Measurements from ENCODE around the gene DCAKD. TPM values are rescaled to one million over a fixed set of nuclear protein-coding genes. Genes with fewer than 3 reads are reported as not detected.

The DCAKD gene
- total RNA-seq, 1 donor from 2014 or later, result 20.9 TPM

DNA sequence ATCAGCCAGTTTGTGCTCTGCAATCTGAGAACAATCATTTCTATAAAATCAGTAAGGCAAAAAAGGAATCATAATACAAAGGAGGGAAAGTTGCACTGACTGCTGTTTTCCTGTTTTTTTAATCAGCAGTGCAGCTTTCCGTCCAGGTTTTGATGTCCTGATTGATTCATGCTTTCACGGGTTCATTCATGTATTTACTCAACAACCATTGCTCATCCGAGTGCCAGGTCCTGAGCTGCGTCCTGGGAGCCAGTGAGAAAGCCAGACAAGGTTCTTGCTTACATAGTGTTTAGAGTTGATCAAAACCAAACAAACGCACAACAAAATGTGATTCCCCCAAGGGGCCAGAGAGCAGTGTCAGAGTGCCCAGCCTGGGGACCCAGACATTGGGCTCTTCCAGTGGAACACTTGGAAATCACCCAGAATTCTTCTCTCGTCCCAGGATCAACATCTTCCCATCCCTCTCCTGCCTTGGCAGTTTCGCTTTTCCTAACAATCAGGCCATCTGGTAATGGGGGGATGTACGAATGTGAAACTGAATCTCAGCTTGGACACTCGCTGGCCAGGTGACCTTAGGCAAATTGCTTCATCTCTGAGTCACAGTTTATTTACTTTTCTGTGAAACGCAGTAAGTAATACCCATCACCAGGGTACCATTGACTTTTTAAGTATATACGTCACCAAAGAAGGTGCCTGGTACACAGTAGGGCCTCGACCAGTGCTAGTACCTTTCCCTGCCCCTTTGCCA lies 70.0 kb downstream of the DCAKD start:
- peaks cover 7 to 21% (median 12%) of the 10 kb centered on the region in 3 donors for H3K4me1 ChIP-seq (ENCODE audit: control insufficient read depth in 3 of 3, insufficient read depth in 3 of 3, low read length in 3 of 3)
- H3K9ac ChIP-seq (ENCODE audit: low read depth in 1 of 3, low read length in 3 of 3), result no peak overlapping the region

GRCh38 chr17:44979426-44979995 lies 71.9 kb downstream of the DCAKD start:
- Histone ChIP-seq H3K9ac (ENCODE audit: low read depth in 1 of 3, low read length in 3 of 3) (peak overlapping the region in 1 of 3 donors; percentile 0), H3K36me3 (ENCODE audit: control insufficient read depth in 3 of 3, insufficient read depth in 3 of 3, low read length in 3 of 3) (no peaks in the 10 kb centered on the region), H3K9me3 (ENCODE audit: control insufficient read depth in 3 of 3, low read length in 3 of 3) (no peaks in the 10 kb centered on the region), H3K27me3 (ENCODE audit: control insufficient read depth in 3 of 3, insufficient read depth in 3 of 3, low read length in 3 of 3) (peaks cover 2 to 38% (median 25%) of the 10 kb centered on the region in 3 donors), H3K27ac (ENCODE audit: low read depth, low read length) (no peak overlapping the region), H3K4me1 (ENCODE audit: control insufficient read depth in 3 of 3, insufficient read depth in 3 of 3, low read length in 3 of 3) (peaks cover 7 to 21% (median 12%) of the 10 kb centered on the region in 3 donors), H3K4me3 (ENCODE audit: low read length in 3 of 3) (no peak overlapping the region)

More for the DNA sequence above, 70.0 kb downstream of the DCAKD start:
- no peak overlapping the region for H3K4me3 ChIP-seq (ENCODE audit: low read length in 3 of 3)
- peaks cover 0 to 43% (median 24%) of the 10 kb centered on the region in 3 donors for H3K27me3 ChIP-seq (ENCODE audit: control insufficient read depth in 3 of 3, insufficient read depth in 3 of 3, low read length in 3 of 3)
- H3K36me3 ChIP-seq (ENCODE audit: control insufficient read depth in 3 of 3, insufficient read depth in 3 of 3, low read length in 3 of 3), result no peaks in the 10 kb centered on the region
- no peak overlapping the region for H3K27ac ChIP-seq (ENCODE audit: low read depth, low read length)
- no peaks in the 10 kb centered on the region for H3K9me3 ChIP-seq (ENCODE audit: control insufficient read depth in 3 of 3, low read length in 3 of 3)

- Histone ChIP-seq H3K27me3 (ENCODE audit: control insufficient read depth in 3 of 3, insufficient read depth in 3 of 3, low read length in 3 of 3) (peaks cover 2 to 38% (median 25%) of the 10 kb centered on the region in 3 donors), H3K9ac (ENCODE audit: low read depth in 1 of 3, low read length in 3 of 3) (no peak overlapping the region), H3K4me1 (ENCODE audit: control insufficient read depth in 3 of 3, insufficient read depth in 3 of 3, low read length in 3 of 3) (peaks cover 7 to 21% (median 12%) of the 10 kb centered on the region in 3 donors), H3K27ac (ENCODE audit: low read depth, low read length) (no peak overlapping the region), H3K4me3 (ENCODE audit: low read length in 3 of 3) (no peak overlapping the region), H3K36me3 (ENCODE audit: control insufficient read depth in 3 of 3, insufficient read depth in 3 of 3, low read length in 3 of 3) (no peaks in the 10 kb centered on the region), H3K9me3 (ENCODE audit: control insufficient read depth in 3 of 3, low read length in 3 of 3) (no peaks in the 10 kb centered on the region)
These were observed 72.6 kb downstream of the DCAKD start for GRCh38 chr17:44978807-44979206.

DNA sequence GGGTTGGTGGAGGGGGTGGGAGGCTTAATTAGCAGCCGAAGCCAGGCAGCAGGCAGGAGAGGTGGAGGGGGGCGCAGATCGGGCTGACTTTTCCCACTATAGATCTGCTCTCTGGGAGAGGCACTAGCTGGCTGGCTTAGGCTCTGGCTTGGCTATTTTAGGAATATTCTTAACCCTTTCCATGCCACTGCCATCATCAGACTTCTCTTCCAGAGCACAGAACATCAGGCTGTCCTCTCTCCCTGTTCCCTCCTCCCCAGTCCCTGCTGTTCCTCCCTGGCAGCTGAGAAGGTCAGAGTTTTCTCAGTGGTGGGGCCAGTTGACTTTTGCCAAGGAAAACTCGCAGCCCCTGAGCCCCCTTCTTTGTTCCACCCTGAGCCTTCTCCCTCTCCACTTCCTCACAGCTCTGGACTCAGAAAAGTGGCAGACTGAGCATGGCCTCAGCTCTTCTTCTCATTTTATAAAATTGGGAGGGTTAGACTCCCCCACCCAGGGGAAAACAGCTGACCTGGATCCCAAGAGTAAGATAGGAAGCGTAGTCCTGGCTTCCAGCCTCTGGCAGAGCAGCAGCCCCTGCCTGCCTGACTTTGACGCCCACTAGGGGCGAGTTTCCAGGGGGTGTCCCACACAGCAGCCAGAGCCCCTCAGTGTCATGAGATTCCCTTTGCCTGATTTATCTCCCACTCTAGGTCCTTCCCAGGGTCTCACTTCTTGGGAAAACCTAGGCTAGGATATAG lies 73.5 kb downstream of the DCAKD start:
- H3K9me3 ChIP-seq (ENCODE audit: control insufficient read depth in 3 of 3, low read length in 3 of 3), result no peaks in the 10 kb centered on the region
- no peak overlapping the region for H3K9ac ChIP-seq (ENCODE audit: low read depth in 1 of 3, low read length in 3 of 3)
- no peak overlapping the region for H3K27ac ChIP-seq (ENCODE audit: low read depth, low read length)
- peaks cover 0 to 18% (median 9%) of the 10 kb centered on the region in 3 donors for H3K4me1 ChIP-seq (ENCODE audit: control insufficient read depth in 3 of 3, insufficient read depth in 3 of 3, low read length in 3 of 3)
- H3K27me3 ChIP-seq (ENCODE audit: control insufficient read depth in 3 of 3, insufficient read depth in 3 of 3, low read length in 3 of 3), result peaks cover 2 to 38% (median 26%) of the 10 kb centered on the region in 3 donors
- H3K36me3 ChIP-seq (ENCODE audit: control insufficient read depth in 3 of 3, insufficient read depth in 3 of 3, low read length in 3 of 3), result no peaks in the 10 kb centered on the region
- H3K4me3 ChIP-seq (ENCODE audit: low read length in 3 of 3), result no peak overlapping the region

- Histone ChIP-seq H3K27me3 (ENCODE audit: control insufficient read depth in 3 of 3, insufficient read depth in 3 of 3, low read length in 3 of 3) (peaks cover 5 to 38% (median 30%) of the 10 kb centered on the region in 3 donors), H3K4me1 (ENCODE audit: control insufficient read depth in 3 of 3, insufficient read depth in 3 of 3, low read length in 3 of 3) (peaks cover 0 to 18% (median 9%) of the 10 kb centered on the region in 3 donors)
These were observed 74.4 kb downstream of the DCAKD start for GRCh38 chr17:44977065-44977464.

DNA sequence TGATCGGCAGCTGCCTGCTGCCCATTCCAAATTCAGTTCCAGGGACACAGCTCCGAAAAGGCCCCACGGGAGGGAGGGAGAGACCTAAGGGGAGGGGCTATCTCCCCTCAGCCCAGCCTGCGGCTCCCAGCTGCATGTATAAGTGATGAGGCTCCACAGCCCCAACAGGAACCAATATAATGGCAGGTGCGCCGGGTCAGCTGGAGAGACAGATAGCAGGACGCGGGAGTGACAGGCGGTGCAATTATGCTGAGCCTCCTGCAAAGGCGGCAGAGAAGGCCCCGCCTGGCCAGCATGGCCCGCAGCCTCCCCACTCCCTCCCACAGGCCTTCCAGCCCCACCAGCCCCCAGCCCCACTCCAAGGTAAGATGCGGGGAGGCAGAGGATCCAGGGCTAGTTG lies 75.2 kb downstream of the DCAKD start:
- no peaks in the 10 kb centered on the region for H3K36me3 ChIP-seq (ENCODE audit: control insufficient read depth in 3 of 3, insufficient read depth in 3 of 3, low read length in 3 of 3)
- no peak overlapping the region for H3K4me3 ChIP-seq (ENCODE audit: low read length in 3 of 3)
- H3K9ac ChIP-seq (ENCODE audit: low read depth in 1 of 3, low read length in 3 of 3), result no peak overlapping the region
- peaks cover 0 to 18% (median 9%) of the 10 kb centered on the region in 3 donors for H3K4me1 ChIP-seq (ENCODE audit: control insufficient read depth in 3 of 3, insufficient read depth in 3 of 3, low read length in 3 of 3)
- peaks cover 10 to 38% (median 27%) of the 10 kb centered on the region in 3 donors for H3K27me3 ChIP-seq (ENCODE audit: control insufficient read depth in 3 of 3, insufficient read depth in 3 of 3, low read length in 3 of 3)
- no peaks in the 10 kb centered on the region for H3K9me3 ChIP-seq (ENCODE audit: control insufficient read depth in 3 of 3, low read length in 3 of 3)
- no peak overlapping the region for H3K27ac ChIP-seq (ENCODE audit: low read depth, low read length)

More at GRCh38 chr17:44977065-44977464, 74.4 kb downstream of the DCAKD start:
- Histone ChIP-seq H3K36me3 (ENCODE audit: control insufficient read depth in 3 of 3, insufficient read depth in 3 of 3, low read length in 3 of 3) (no peaks in the 10 kb centered on the region), H3K9ac (ENCODE audit: low read depth in 1 of 3, low read length in 3 of 3) (no peak overlapping the region), H3K4me3 (ENCODE audit: low read length in 3 of 3) (no peak overlapping the region), H3K27ac (ENCODE audit: low read depth, low read length) (no peak overlapping the region), H3K9me3 (ENCODE audit: control insufficient read depth in 3 of 3, low read length in 3 of 3) (no peaks in the 10 kb centered on the region)

Small RNA genes within 50 kb of the gene (small RNA-seq; reads per million reads assigned to genes)
- gene AC015936.2 (not detected), gene RF00019 (not detected)

Other genes starting within 250 kb of the DCAKD start
- 24.5 TPM for gene GJC1, start 221.3 kb downstream of the DCAKD start, total RNA-seq
- gene HIGD1B, start 203.7 kb downstream of the DCAKD start, total RNA-seq, result 8.9 TPM
- 79.3 TPM for gene EFTUD2, start 152.2 kb downstream of the DCAKD start, total RNA-seq
- gene GFAP, start 136.1 kb downstream of the DCAKD start, total RNA-seq, result 2.1 TPM
- gene KIF18B, start 103.9 kb downstream of the DCAKD start, total RNA-seq, result 1.0 TPM
- gene C1QL1, start 83.3 kb downstream of the DCAKD start, total RNA-seq, result 1.0 TPM
- gene NMT1, start 9.7 kb upstream of the DCAKD start, total RNA-seq, result 35.5 TPM
- 12.0 TPM for gene PLCD3, start 80.9 kb upstream of the DCAKD start, total RNA-seq
- gene ACBD4, start 84.1 kb upstream of the DCAKD start, total RNA-seq, result 3.1 TPM
- 14.6 TPM for gene HEXIM1, start 96.8 kb upstream of the DCAKD start, total RNA-seq
- gene HEXIM2, start 110.2 kb upstream of the DCAKD start, total RNA-seq, result 10.4 TPM
- gene FMNL1, start 170.3 kb upstream of the DCAKD start, total RNA-seq, result 3.1 TPM
- not detected for gene SPATA32, start 210.5 kb upstream of the DCAKD start, total RNA-seq

Data from skeletal muscle tissue (tissue), 5 donors.